AG04450 (cell line): ENCODE data around the gene OTOR. TPM values are rescaled to one million over a fixed set of nuclear protein-coding genes. Genes with fewer than 3 reads are reported as not detected.

Experiments
- CTCF ChIA-PET: fragments of 300-600, 350-600 bp; formaldehyde crosslinking; extraction: SDS; loops from one replicate; lab custom pipeline; 2022; ENCODE audit warnings: antibody characterized with exemption, inconsistent platforms; lab: Charles Lee
- POLR2A ChIA-PET: fragments of 350-600 bp; formaldehyde crosslinking; extraction: SDS; loops from one replicate; lab custom pipeline; 2021; ENCODE audit warnings: antibody characterized with exemption, inconsistent platforms; lab: Yijun Ruan, JAX
- DNase-seq: peaks from one replicate; pipeline ENCODE4 v3.0.0-alpha.2; 2011; ENCODE audit warnings: low read depth, low spot score
- H3K27ac ChIP-seq: one replicate; pipeline ENCODE4 v1.5.1; 2012; ENCODE audit warnings: low read depth, low read length, control low read depth
- H3K27me3 ChIP-seq: one replicate; pipeline ENCODE4 v1.6.0; 2012; ENCODE audit warnings: low read length; ENCODE audit not compliant: control insufficient read depth, insufficient read depth
- H3K4me3 ChIP-seq: 2 replicates; pipeline ENCODE4 v1.5.1; 2011; ENCODE audit warnings: mild to moderate bottlenecking, low read depth, low read length, control low read depth
- H3K9me3 ChIP-seq: 2 replicates; pipeline ENCODE4 v1.5.1; 2012; ENCODE audit warnings: low read length; ENCODE audit not compliant: control insufficient read depth, insufficient read depth
- CTCF ChIP-seq: IDR thresholded peaks from 2 replicates; pipeline ENCODE4 v1.5.1; 2011; ENCODE audit warnings: low read depth, low read length, control low read depth, inconsistent platforms
- polyA plus RNA-seq: library from polyadenylated mRNA; depleted of rRNA; stranded (reverse); fragments of >200 nt; gene quantifications from 2 replicates; pipeline ENCODE4 v1.2.3, GENCODE V29; 2011

Gene OTOR
- polyA plus RNA-seq, 1 experiment: not detected

- ChIA-PET CTCF (no interaction called here), POLR2A (no interaction called here)
- no peak for DNase-seq
- Histone ChIP-seq H3K9me3 (no peaks in the 10 kb centered on the region; the same call in 1 of the 2 replicates), H3K27ac (no peak overlapping the region), H3K27me3 (peaks cover 2% of the 10 kb centered on the region), H3K4me3 (no peak overlapping the region)
- TF ChIP-seq CTCF: no peak
Observed at GRCh38 chr20:16758454-16759180, 10.5 kb downstream of the OTOR start.

GRCh38 chr20:16759181-16759563, 11.0 kb downstream of the OTOR start:
- peaks cover 2% of the 10 kb centered on the region for H3K27me3 ChIP-seq
- no peak overlapping the region for H3K27ac ChIP-seq
- POLR2A ChIA-PET: no interaction called here
- DNase-seq: no peak
- TF ChIP-seq CTCF: no peak
- no peak overlapping the region for H3K4me3 ChIP-seq
- CTCF ChIA-PET: no interaction called here
- H3K9me3 ChIP-seq: no peaks in the 10 kb centered on the region; the same call in 1 of the 2 replicates

GRCh38 chr20:16760431-16761304, 12.5 kb downstream of the OTOR start:
- POLR2A ChIA-PET: no interaction called here

GRCh38 chr20:16761305-16761829, 13.2 kb downstream of the OTOR start:
- CTCF ChIA-PET: interaction anchor here (0.6 to 2.8 kb wide), 19 partner anchors 9 to 1711 kb away, joined by 3 to 16 read pairs (median 4); partner anchors contain the start of gene OTOR
- no peaks in the 10 kb centered on the region for H3K9me3 ChIP-seq
- peak; percentile 44 for DNase-seq
- peaks cover 2% of the 10 kb centered on the region for H3K27me3 ChIP-seq
- H3K4me3 ChIP-seq: no peak overlapping the region
- H3K27ac ChIP-seq: no peak overlapping the region
- POLR2A ChIA-PET: no interaction called here
- TF ChIP-seq CTCF: peak; percentile 81

More at GRCh38 chr20:16760431-16761304, 12.5 kb downstream of the OTOR start:
- H3K4me3 ChIP-seq: no peak overlapping the region
- H3K27ac ChIP-seq: no peak overlapping the region
- TF ChIP-seq CTCF: no peak
- CTCF ChIA-PET: interaction anchor here (0.5 to 2.8 kb wide), 15 partner anchors 8 to 1932 kb away, joined by 3 to 16 read pairs (median 5); partner anchors contain the start of gene OTOR
- no peak for DNase-seq
- H3K9me3 ChIP-seq: no peaks in the 10 kb centered on the region; the same call in 1 of the 2 replicates
- peaks cover 2% of the 10 kb centered on the region for H3K27me3 ChIP-seq
